ENCODE measurements around the gene FCER1A. TPM values are rescaled to one million over a fixed set of nuclear protein-coding genes. Genes with fewer than 3 reads are reported as not detected.

Gene FCER1A
- total and polyA plus RNA-seq, 2 donors, result 1.0 to 3.3 TPM

- Histone ChIP-seq H3K36me3 (ENCODE audit: control insufficient read depth in 2 of 2, insufficient read depth in 2 of 2, low read length in 1 of 2) (no peaks in the 10 kb centered on the region), H3K4me1 (ENCODE audit: control insufficient read depth in 2 of 2, insufficient read depth in 2 of 2, low read length in 2 of 2) (no peaks in the 10 kb centered on the region)
- WGBS, result 93% methylated on average over 1 of the region's 1 CpG
Observed at GRCh38 chr1:159291424-159291823, 10.7 kb upstream of the FCER1A start.

GRCh38 chr1:159296706-159297375 lies 5.3 kb upstream of the FCER1A start:
- Histone ChIP-seq H3K4me1 (ENCODE audit: control insufficient read depth in 2 of 2, insufficient read depth in 2 of 2, low read length in 2 of 2) (no peaks in the 10 kb centered on the region), H3K36me3 (ENCODE audit: control insufficient read depth in 2 of 2, insufficient read depth in 2 of 2, low read length in 1 of 2) (no peaks in the 10 kb centered on the region), H3K27ac (ENCODE audit: low read depth in 1 of 2, low read length in 1 of 2) (no peak overlapping the region), H3K9me3 (ENCODE audit: control insufficient read depth in 2 of 2, insufficient read depth in 1 of 2, low read length in 1 of 2) (no peaks in the 10 kb centered on the region), H3K27me3 (ENCODE audit: control insufficient read depth in 2 of 2, insufficient read depth in 1 of 2, low read length in 1 of 2) (no peaks in the 10 kb centered on the region), H3K4me3 (ENCODE audit: low read length in 2 of 2) (no peak overlapping the region)
- DNase-seq (ENCODE audit: low read depth in 6 of 9, low spot score in 9 of 9), result no peak
- 94% methylated on average over 9 of the region's 9 CpGs for WGBS

More at GRCh38 chr1:159291424-159291823, 10.7 kb upstream of the FCER1A start:
- Histone ChIP-seq H3K4me3 (ENCODE audit: low read length in 2 of 2) (no peak overlapping the region), H3K27ac (ENCODE audit: low read depth in 1 of 2, low read length in 1 of 2) (no peak overlapping the region), H3K27me3 (ENCODE audit: control insufficient read depth in 2 of 2, insufficient read depth in 1 of 2, low read length in 1 of 2) (no peaks in the 10 kb centered on the region), H3K9me3 (ENCODE audit: control insufficient read depth in 2 of 2, insufficient read depth in 1 of 2, low read length in 1 of 2) (no peaks in the 10 kb centered on the region)
- DNase-seq (ENCODE audit: low read depth in 6 of 9, low spot score in 9 of 9), result no peak

GRCh38 chr1:159300146-159300545 lies 2.0 kb upstream of the FCER1A start:
- Histone ChIP-seq H3K9me3 (ENCODE audit: control insufficient read depth in 2 of 2, insufficient read depth in 1 of 2, low read length in 1 of 2) (no peaks in the 10 kb centered on the region), H3K4me1 (ENCODE audit: control insufficient read depth in 2 of 2, insufficient read depth in 2 of 2, low read length in 2 of 2) (no peaks in the 10 kb centered on the region), H3K27me3 (ENCODE audit: control insufficient read depth in 2 of 2, insufficient read depth in 1 of 2, low read length in 1 of 2) (no peaks in the 10 kb centered on the region), H3K27ac (ENCODE audit: low read depth in 1 of 2, low read length in 1 of 2) (no peak overlapping the region), H3K4me3 (ENCODE audit: low read length in 2 of 2) (no peak overlapping the region), H3K36me3 (ENCODE audit: control insufficient read depth in 2 of 2, insufficient read depth in 2 of 2, low read length in 1 of 2) (no peaks in the 10 kb centered on the region)
- no peak for DNase-seq (ENCODE audit: low read depth in 6 of 9, low spot score in 9 of 9)
- WGBS, result 79% methylated on average over 4 of the region's 4 CpGs

- Histone ChIP-seq H3K27me3 (ENCODE audit: control insufficient read depth in 2 of 2, insufficient read depth in 1 of 2, low read length in 1 of 2) (no peaks in the 10 kb centered on the region), H3K4me3 (ENCODE audit: low read length in 2 of 2) (no peak overlapping the region), H3K36me3 (ENCODE audit: control insufficient read depth in 2 of 2, insufficient read depth in 2 of 2, low read length in 1 of 2) (no peaks in the 10 kb centered on the region), H3K9me3 (ENCODE audit: control insufficient read depth in 2 of 2, insufficient read depth in 1 of 2, low read length in 1 of 2) (no peaks in the 10 kb centered on the region), H3K4me1 (ENCODE audit: control insufficient read depth in 2 of 2, insufficient read depth in 2 of 2, low read length in 2 of 2) (no peaks in the 10 kb centered on the region), H3K27ac (ENCODE audit: low read depth in 1 of 2, low read length in 1 of 2) (no peak overlapping the region)
- 61% methylated on average over 5 of the region's 5 CpGs for WGBS
- no peak for DNase-seq (ENCODE audit: low read depth in 6 of 9, low spot score in 9 of 9)
Observed at GRCh38 chr1:159307346-159308020, 5.3 kb downstream of the FCER1A start.

GRCh38 chr1:159311679-159312078 lies 9.5 kb downstream of the FCER1A start:
- Histone ChIP-seq H3K27me3 (ENCODE audit: control insufficient read depth in 2 of 2, insufficient read depth in 1 of 2, low read length in 1 of 2) (no peaks in the 10 kb centered on the region), H3K9me3 (ENCODE audit: control insufficient read depth in 2 of 2, insufficient read depth in 1 of 2, low read length in 1 of 2) (no peaks in the 10 kb centered on the region), H3K4me1 (ENCODE audit: control insufficient read depth in 2 of 2, insufficient read depth in 2 of 2, low read length in 2 of 2) (no peaks in the 10 kb centered on the region), H3K4me3 (ENCODE audit: low read length in 2 of 2) (no peak overlapping the region), H3K27ac (ENCODE audit: low read depth in 1 of 2, low read length in 1 of 2) (no peak overlapping the region), H3K36me3 (ENCODE audit: control insufficient read depth in 2 of 2, insufficient read depth in 2 of 2, low read length in 1 of 2) (no peaks in the 10 kb centered on the region)
- no peak for DNase-seq (ENCODE audit: low read depth in 6 of 9, low spot score in 9 of 9)

GRCh38 chr1:159315381-159315780 lies 13.2 kb downstream of the FCER1A start:
- no peak for DNase-seq (ENCODE audit: low read depth in 6 of 9, low spot score in 9 of 9)
- H3K27ac ChIP-seq (ENCODE audit: low read depth in 1 of 2, low read length in 1 of 2), result no peak overlapping the region
- H3K36me3 ChIP-seq (ENCODE audit: control insufficient read depth in 2 of 2, insufficient read depth in 2 of 2, low read length in 1 of 2), result no peaks in the 10 kb centered on the region
- H3K4me3 ChIP-seq (ENCODE audit: low read length in 2 of 2), result no peak overlapping the region
- H3K9me3 ChIP-seq (ENCODE audit: control insufficient read depth in 2 of 2, insufficient read depth in 1 of 2, low read length in 1 of 2), result no peaks in the 10 kb centered on the region
- no peaks in the 10 kb centered on the region for H3K4me1 ChIP-seq (ENCODE audit: control insufficient read depth in 2 of 2, insufficient read depth in 2 of 2, low read length in 2 of 2)
- H3K27me3 ChIP-seq (ENCODE audit: control insufficient read depth in 2 of 2, insufficient read depth in 1 of 2, low read length in 1 of 2), result no peaks in the 10 kb centered on the region

GRCh38 chr1:159318784-159319551 lies 16.8 kb downstream of the FCER1A start:
- WGBS, result 87% methylated on average over 8 of the region's 8 CpGs
- Histone ChIP-seq H3K9me3 (ENCODE audit: control insufficient read depth in 2 of 2, insufficient read depth in 1 of 2, low read length in 1 of 2) (no peaks in the 10 kb centered on the region), H3K4me3 (ENCODE audit: low read length in 2 of 2) (no peak overlapping the region), H3K27ac (ENCODE audit: low read depth in 1 of 2, low read length in 1 of 2) (no peak overlapping the region), H3K36me3 (ENCODE audit: control insufficient read depth in 2 of 2, insufficient read depth in 2 of 2, low read length in 1 of 2) (no peaks in the 10 kb centered on the region), H3K27me3 (ENCODE audit: control insufficient read depth in 2 of 2, insufficient read depth in 1 of 2, low read length in 1 of 2) (no peaks in the 10 kb centered on the region), H3K4me1 (ENCODE audit: control insufficient read depth in 2 of 2, insufficient read depth in 2 of 2, low read length in 2 of 2) (no peaks in the 10 kb centered on the region)
- DNase-seq (ENCODE audit: low read depth in 6 of 9, low spot score in 9 of 9), result no peak

- no peak for DNase-seq (ENCODE audit: low read depth in 6 of 9, low spot score in 9 of 9)
- Histone ChIP-seq H3K27me3 (ENCODE audit: control insufficient read depth in 2 of 2, insufficient read depth in 1 of 2, low read length in 1 of 2) (no peaks in the 10 kb centered on the region), H3K9me3 (ENCODE audit: control insufficient read depth in 2 of 2, insufficient read depth in 1 of 2, low read length in 1 of 2) (no peaks in the 10 kb centered on the region), H3K36me3 (ENCODE audit: control insufficient read depth in 2 of 2, insufficient read depth in 2 of 2, low read length in 1 of 2) (no peaks in the 10 kb centered on the region), H3K4me3 (ENCODE audit: low read length in 2 of 2) (no peak overlapping the region), H3K4me1 (ENCODE audit: control insufficient read depth in 2 of 2, insufficient read depth in 2 of 2, low read length in 2 of 2) (no peaks in the 10 kb centered on the region), H3K27ac (ENCODE audit: low read depth in 1 of 2, low read length in 1 of 2) (no peak overlapping the region)
- WGBS, result 19% methylated on average over 2 of the region's 2 CpGs
Observed at GRCh38 chr1:159334797-159335196, 32.7 kb downstream of the FCER1A start.

- Histone ChIP-seq H3K36me3 (ENCODE audit: control insufficient read depth in 2 of 2, insufficient read depth in 2 of 2, low read length in 1 of 2) (no peaks in the 10 kb centered on the region), H3K4me3 (ENCODE audit: low read length in 2 of 2) (no peak overlapping the region), H3K4me1 (ENCODE audit: control insufficient read depth in 2 of 2, insufficient read depth in 2 of 2, low read length in 2 of 2) (no peaks in the 10 kb centered on the region), H3K27ac (ENCODE audit: low read depth in 1 of 2, low read length in 1 of 2) (no peak overlapping the region), H3K9me3 (ENCODE audit: control insufficient read depth in 2 of 2, insufficient read depth in 1 of 2, low read length in 1 of 2) (no peaks in the 10 kb centered on the region), H3K27me3 (ENCODE audit: control insufficient read depth in 2 of 2, insufficient read depth in 1 of 2, low read length in 1 of 2) (no peaks in the 10 kb centered on the region)
- DNase-seq (ENCODE audit: low read depth in 6 of 9, low spot score in 9 of 9), result no peak
Observed at GRCh38 chr1:159338018-159338417, 35.9 kb downstream of the FCER1A start.
